GM10248 (cell line): Measurements from ENCODE around the gene ARL16.

Source experiments
- CTCF ChIA-PET: fragments of 300-600 bp; sonication (Branson Sonifier 250); formaldehyde crosslinking; extraction: SDS; loops from one replicate; lab custom pipeline; 2021; ENCODE audit warnings: antibody characterized with exemption; lab: Yijun Ruan, JAX
- POLR2A ChIA-PET: fragments of 350-650 bp; sonication (Branson Sonifier 250); formaldehyde crosslinking; extraction: SDS; loops from one replicate; lab custom pipeline; 2020; ENCODE audit warnings: antibody characterized with exemption; lab: Yijun Ruan, JAX
- DNase-seq: peaks from one replicate; pipeline ENCODE4 v3.0.0; 2012; ENCODE audit errors: extremely low spot score
- TF ChIP-seq, protein P1 (sequence below): IDR thresholded peaks from 2 replicates; pipeline ENCODE4 v1.5.1; 2012; ENCODE audit warnings: mild to moderate bottlenecking, low read depth; ENCODE audit errors: extremely low read depth, missing control alignments, control extremely low read depth

Gene ARL16

DNA sequence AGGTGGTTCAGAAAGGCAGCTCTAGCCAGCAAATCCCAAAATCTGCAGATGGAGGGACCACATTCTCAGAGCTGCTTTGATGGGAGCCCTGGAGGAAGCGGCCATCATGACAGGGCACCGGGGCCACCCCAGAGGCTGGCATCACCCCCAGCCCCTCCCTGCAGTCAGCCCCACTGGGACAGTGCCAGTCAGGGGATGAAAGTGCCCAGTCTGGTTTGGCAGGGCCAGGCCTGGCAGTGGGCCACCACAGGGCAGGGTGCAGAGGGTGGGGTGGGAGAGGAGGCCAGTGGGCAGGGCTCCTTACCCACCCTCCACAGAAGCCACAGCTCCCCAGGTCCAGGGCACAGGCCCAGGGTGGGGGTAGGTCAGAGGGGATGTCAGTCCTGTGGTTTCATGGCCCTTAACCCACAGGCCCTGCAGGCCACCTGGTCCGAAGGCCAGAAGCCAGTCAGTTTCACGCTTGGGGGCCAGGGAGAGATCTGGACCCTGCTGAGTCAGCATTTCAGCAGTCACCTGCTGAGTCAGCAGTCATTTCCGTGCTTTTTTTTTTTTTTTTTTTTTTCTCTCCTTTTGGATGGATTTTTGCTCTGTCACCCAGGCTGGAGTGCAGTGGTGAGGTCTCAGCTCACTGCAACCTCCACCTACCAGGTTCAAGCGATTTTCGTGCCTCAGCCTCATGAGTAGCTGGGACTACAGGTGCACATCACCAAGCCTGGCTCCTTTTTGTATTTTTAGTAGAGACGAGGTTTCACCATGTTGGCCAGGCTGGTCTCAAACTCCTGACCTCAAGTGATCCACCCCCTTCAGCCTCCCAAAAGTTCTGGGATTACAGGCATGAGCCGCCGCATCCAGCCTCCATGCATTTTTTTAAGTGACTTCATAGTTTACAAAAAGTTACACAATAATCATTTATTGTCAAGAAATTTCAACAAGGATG is 38.9 kb upstream of the ARL16 start:
- POLR2A ChIA-PET, result no interaction called here
- TF ChIP-seq, protein P1, sequence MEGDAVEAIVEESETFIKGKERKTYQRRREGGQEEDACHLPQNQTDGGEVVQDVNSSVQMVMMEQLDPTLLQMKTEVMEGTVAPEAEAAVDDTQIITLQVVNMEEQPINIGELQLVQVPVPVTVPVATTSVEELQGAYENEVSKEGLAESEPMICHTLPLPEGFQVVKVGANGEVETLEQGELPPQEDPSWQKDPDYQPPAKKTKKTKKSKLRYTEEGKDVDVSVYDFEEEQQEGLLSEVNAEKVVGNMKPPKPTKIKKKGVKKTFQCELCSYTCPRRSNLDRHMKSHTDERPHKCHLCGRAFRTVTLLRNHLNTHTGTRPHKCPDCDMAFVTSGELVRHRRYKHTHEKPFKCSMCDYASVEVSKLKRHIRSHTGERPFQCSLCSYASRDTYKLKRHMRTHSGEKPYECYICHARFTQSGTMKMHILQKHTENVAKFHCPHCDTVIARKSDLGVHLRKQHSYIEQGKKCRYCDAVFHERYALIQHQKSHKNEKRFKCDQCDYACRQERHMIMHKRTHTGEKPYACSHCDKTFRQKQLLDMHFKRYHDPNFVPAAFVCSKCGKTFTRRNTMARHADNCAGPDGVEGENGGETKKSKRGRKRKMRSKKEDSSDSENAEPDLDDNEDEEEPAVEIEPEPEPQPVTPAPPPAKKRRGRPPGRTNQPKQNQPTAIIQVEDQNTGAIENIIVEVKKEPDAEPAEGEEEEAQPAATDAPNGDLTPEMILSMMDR, result no peak
- CTCF ChIA-PET, result interaction anchor here (0.9 to 1.1 kb wide), 2 partner anchors 11 to 13 kb away, joined by 3 to 4 read pairs; no protein-coding TSS in a partner anchor
- no peak for DNase-seq

DNA sequence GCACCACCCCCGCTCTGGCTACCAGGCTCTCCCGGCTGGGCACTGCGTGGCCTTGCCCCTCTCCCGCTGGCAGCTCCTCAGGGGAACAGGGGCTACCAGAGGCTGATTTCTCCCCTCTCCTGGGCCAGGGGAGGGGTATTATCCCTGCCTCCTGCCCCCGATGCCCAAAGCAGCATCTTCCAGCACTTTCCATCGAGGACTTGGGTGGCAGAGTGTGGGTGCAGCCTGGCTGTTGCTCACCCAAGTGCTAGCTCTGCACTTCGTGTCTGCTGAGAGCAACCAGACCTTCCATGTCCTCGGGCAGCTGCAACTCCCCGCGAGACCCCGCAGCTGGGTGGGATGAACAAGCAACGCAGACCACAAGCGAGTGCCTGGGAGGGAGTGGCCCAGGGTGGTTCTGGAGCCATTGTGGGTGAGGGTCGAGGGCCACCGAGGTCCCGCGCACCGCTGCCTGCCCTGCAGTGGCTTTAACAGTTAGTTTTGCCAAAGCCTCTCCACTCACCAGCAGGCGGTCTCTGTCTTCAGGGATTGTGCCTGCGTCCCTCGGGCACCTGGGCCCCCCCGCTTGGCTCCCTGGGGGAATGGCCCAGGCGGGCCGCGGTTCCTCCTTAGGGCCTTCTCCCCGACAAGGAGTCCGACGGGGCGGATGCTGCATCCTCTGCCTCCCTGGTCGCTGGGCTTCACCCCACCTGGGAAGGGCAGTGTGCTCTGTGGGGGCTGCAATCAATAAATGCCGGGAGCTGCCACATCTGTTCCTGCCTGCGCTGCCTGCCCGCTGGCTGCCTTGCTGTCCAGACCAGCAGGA is 36.9 kb upstream of the ARL16 start:
- ChIA-PET POLR2A (no interaction called here), CTCF (interaction anchor here (1.2 kb wide), 1 partner anchor 82 kb away, joined by 3 read pairs; no protein-coding TSS in a partner anchor)
- TF ChIP-seq, protein P1, result no peak
- no peak for DNase-seq

DNA sequence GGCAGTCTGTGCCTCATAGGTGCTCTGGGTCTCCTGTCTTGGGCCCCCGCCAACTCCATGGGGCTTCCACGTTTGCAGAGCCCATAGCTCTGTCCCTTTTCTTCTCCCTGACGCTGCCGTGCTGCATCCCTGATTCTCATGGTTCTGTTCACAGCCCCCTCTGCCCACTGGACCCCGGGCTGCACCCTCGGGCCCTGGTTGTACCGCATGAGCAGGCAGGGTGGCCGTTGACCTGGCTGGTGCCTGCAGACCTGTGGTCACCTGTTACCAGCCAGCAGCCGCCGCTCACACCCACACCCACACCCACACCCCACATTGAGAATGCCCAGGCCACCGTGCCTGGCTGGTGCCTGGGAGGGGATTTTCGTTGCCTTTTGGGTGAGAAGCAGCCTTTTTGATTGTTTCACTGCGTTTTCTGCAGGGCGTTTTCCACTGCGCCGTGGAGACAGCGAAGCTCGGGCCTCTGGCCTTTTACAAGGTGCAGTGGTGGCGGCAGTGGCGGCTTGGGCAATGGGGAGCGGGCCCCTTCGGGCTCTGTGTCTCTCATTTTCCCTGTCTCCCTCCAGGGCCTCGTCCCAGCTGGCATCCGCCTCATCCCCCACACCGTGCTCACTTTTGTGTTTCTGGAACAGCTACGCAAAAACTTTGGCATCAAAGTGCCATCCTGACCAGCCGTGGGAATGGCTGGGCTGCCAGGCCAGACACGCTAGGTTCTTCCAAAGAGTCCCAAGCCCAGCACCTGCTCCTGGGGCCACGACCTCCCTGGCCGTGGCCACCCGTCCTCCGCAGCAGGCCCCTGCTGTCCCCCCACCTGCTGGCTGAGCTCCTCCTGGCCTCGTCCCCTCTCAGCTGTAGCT is 36.0 kb upstream of the ARL16 start:
- ChIA-PET CTCF (interaction anchor here (0.7 to 1.2 kb wide), 2 partner anchors 83 to 88 kb away, joined by 3 read pairs; no protein-coding TSS in a partner anchor), POLR2A (no interaction called here)
- no peak for DNase-seq
- TF ChIP-seq, protein P1, result no peak

DNA sequence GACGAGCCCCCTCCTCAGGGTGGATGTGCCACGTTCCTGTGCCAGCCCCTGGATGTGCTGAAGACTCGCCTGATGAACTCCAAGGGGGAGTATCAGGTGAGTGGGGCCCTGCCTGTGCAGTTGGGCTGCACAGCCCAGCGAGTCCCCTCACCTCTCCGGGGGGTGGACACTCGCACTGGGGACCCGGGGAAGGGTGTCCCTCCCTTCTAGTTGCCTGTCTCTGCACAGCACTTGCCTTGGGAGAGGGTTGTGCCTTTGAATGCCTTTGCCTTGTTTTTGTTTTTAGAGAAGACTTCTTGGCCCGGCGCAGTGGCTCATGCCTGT is 34.1 kb upstream of the ARL16 start:
- POLR2A ChIA-PET, result no interaction called here
- TF ChIP-seq, protein P1, result no peak
- DNase-seq, result no peak
- CTCF ChIA-PET, result no interaction called here

DNA sequence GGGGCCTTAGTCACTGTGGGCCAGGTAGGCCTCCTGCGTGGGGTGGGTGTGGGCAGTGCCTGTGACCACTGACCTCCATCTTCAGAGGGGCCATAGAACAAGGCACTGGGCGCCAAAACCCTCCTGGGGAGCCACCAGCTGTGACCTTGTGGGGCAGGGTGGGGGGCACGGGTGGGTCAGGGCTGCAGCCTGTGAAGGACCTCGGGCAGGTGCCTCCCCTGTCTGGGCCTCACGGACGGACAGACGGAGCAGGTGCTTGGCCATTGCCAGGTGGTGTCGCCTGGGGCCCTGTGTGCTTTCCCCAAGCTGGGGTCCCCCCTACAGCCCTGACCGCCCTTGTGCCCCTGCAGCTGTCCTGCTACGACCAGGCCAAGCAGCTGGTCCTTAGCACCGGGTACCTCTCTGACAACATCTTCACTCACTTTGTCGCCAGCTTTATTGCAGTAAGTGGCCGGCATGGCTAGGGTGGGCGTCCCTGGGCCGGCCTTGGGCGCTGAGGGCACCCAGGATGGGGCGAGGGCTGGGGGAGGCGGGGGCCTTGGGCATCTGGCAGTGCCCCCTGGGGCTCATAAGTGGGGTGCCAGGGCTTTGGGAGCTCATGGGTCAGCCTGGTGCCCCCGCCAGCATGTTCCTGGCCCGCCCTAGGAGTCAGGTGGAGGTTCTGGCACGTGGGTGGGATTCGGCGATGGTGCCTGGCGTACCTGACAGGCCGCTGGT is 33.6 kb upstream of the ARL16 start:
- no peak for DNase-seq
- TF ChIP-seq, protein P1, result no peak
- ChIA-PET CTCF (no interaction called here), POLR2A (interaction anchor here (0.6 kb wide), 1 partner anchor 18 kb away, joined by 6 read pairs; no protein-coding TSS in a partner anchor)
